Activated T-cell treated with anti-CD3 and anti-CD28 coated beads for 1 hour (primary cell): Measurements from ENCODE around the gene IMPDH2.

Source experiments
- DNase-seq: peaks from one replicate; pipeline ENCODE4 v3.0.0-alpha.2; 2020; ENCODE audit warnings: low read depth

The IMPDH2 gene

DNA sequence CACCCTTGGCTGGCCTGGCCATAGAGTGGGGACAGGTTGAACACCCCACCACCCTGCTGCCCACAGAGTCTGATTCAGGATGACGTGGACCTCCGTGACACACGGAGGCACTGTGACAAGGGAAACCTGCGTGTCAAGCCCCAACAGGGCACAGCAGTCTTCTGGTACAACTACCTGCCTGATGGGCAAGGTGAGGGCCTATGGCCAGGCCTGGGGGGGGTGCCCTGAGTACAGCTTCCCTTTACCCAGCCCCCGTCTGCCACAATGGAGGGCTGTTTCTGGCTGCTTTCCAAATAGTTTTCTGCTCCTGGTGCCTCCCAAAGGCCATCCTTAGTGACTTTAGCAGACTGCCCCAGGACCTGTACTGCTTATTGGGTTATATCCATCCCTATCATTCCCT, 23.2 kb downstream of the IMPDH2 start:
- no peak for DNase-seq

DNA sequence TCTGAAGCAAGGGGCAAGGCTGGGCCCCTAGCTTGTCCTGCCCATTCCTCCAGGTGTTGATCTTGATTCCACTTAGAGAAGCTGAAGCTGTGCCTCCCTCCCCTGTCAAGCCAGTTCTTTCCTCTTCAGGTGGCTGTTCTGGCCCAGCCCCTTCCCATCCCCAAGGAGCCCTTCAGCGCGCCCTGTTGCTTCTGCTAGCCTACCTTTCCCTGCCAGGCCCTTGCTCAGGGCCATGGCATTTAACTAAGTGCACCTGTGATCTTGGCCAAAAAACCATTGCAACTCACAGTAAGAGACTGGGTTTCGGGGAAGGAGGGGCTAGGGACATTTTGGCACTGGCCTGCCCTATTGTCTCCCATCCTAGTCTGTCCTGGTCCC, 23.9 kb downstream of the IMPDH2 start:
- no peak for DNase-seq

DNA sequence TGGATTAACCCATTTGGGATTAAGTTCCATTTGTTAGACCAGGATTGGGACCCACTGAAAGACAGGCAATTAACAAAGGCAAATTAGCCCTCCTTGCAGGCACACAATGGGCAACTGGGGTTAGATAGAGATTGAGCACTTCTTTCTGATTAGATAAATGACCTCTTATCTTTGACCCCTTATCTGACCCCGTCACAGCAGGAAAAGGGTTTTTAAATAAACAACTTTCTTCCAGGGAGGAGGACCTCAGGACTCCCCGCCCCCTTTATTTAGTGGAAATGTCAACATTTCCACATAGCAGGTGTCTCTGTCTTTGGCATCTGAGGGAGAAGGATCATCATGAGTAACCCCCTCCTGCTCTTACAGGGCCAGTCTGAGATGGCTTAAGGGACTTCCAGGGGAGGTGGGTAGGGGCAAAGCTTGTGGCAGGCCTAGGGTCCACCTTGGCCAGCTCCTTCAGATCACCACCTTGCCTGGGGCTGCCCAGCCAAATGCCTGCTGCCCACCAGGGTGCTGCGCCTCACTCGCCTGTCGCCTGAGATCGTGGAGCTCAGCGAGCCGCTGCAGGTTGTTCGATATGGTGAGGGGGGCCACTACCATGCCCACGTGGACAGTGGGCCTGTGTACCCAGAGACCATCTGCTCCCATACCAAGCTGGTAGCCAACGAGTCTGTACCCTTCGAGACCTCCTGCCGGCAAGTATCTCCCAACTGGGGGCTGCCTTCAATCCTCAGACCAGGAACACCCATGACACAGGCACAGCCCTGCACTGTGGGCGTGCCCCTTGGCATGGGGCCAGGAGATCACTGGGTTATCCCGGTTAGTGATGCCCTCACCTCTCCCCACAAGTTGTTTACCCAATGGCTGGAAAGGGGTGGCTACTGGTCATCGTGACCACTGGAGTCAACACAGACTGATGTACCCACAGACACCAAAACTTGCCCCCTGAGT, 24.6 kb downstream of the IMPDH2 start:
- no peak for DNase-seq

DNA sequence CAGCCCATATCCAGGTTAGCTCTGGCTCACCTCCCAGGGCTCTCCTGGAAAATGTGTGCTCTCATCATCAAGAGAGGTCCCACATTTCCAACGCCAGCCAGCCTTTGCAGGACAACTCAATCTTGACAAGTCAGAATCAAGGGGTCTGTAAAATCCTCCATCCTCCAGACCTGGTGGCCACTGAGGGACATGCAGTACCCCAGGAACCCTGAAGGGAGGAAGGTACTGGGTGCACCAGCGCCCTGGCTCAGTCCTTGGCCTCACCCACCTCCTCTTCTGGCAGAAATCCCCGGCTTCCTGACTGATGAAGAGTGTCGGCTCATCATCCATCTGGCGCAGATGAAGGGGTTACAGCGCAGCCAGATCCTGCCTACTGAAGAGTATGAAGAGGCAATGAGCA, 28.0 kb downstream of the IMPDH2 start:
- no peak for DNase-seq

DNA sequence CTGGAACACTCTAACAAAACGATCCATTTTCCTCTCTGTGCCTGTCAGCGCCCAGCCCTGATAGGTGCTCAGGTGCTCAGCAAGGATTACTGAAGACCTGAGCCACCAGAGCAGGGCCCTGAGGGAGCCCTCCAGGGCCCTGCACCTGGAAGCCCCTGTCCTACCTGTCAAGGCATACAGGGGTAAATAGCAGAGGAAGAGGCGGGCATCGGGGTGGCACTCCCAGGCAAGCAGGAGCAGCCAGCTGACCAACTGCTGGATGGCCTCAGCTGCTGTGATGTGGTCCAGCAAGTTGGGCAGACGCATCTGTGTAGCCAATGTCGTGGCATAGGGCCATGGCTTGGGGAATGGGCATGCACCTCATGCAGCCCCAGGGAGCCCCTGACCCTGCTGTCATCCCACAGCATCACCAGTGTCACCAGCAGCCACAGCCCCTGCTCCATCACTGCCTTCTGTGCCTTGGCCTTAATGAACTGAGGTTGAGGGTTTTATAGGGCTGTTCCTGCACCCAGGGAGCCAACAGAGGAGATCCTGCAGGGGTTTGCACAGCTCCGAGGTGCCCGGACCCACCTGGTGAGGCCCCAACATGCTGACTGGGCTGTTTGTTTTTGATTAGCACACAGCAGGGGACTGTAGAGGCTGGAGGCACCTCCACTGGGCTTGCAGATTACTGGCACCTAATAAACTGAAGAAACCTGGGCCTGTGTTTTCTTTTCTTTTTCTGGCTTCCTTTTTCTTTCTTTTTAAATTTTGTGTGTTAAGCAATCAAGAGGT, 29.9 kb downstream of the IMPDH2 start:
- no peak for DNase-seq

DNA sequence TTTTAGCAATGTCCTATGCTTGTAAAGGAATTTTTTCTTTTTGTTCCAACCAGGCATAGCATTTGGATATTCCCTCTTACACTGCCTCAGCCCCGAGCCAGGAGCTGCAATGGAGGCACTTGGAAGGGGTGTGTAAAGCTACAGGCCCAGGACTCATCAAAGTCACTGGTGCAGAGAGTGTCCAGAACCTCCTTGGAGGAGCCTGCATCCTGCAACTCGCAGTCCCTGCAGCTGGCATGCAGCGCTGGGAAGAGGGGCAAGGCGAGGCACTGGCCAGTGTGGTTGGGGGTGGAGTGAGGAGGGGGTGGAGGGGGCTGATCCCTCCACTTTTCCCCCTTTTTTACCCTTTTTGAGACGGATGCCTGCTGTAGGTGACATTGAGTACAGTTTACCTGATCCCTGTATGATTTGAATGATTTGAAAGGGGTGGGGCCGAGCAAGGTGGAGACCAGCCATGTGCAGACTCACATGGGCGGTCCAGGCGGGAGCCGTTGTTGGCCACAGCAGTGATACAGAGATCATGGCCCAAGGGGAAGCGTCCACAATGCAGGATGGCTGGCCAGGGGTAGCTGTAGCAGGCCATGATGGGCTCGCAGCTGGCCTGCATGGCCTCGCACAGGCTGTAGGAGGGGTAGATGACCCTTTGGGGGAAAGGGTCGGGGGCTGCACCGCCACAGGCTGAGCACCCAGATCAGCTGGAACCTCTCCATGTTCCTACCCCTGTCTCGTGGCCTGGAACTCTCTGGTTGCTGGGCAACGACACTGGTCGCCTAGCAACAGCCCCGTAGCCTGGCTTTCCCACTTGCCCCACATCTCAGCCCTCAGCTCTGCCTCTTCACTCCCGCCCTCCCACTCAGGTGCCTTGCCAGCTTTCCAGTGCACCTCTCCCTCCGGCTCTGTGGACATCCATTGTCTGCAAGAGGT, 31.2 kb downstream of the IMPDH2 start:
- DNase-seq: no peak

DNA sequence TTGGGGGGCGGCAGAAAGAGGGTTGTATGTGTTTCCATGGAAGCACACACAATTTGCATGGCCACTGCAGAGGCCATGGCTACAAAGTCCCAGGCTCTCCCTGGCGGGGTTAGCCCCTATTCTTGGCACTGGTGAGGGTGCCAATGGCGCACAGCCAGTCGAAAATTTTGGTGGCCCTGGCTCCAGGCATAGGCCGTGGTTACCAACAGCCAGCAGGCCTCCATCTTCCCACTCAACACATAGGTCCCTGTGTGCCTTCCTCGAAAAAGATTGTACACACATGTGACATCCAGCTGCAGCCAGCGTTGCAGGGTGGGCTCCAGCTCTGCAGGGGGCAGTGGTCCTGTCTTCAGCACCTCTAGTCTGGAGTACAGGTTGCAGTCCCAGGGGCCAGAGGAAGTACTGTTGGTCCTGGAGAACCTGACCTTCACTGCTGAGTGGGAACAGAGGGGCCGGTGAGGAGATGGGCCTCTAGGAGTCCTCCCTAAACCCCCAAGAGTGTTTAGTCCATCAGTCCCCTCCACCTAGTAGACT, 32.0 kb downstream of the IMPDH2 start:
- no peak for DNase-seq

DNA sequence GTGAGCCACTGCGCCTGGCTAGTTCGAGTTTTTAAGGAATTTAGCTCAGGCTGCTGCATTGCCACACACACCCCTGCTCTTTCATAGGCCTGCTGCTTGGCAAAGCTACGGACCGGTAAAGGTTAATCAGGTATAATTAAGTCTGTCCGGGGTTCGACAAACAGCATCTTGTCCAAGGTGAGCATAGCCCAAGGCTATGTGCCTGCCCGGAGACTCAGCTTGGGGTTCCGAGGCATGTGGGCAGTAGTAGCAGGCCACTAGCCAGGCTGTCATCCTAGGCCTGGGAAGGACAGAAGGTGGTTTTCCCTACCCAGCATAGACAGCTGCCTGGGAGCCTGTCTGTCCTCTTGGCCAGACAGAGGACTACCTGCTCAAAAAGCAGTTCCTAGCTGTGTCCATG, 32.6 kb downstream of the IMPDH2 start:
- no peak for DNase-seq

DNA sequence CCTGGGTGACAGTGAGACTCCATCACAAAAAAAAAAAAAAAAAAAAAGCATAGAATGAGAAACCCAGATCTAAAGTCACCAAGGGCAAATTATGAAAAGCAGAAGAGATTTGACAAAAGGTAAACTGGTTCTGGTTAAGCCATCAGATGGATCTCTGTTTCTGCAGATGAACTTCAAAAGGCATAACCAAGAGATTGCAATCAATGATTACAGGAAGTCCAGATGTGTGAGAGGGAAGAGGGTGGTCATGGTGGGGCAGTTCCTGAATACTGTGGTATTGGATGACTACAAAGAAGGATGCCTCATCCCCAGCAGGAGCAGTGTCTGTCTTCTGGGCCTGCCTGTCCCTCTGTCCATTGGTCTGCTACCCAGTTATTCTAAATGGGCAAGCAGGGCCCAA, 35.4 kb downstream of the IMPDH2 start:
- DNase-seq: no peak

DNA sequence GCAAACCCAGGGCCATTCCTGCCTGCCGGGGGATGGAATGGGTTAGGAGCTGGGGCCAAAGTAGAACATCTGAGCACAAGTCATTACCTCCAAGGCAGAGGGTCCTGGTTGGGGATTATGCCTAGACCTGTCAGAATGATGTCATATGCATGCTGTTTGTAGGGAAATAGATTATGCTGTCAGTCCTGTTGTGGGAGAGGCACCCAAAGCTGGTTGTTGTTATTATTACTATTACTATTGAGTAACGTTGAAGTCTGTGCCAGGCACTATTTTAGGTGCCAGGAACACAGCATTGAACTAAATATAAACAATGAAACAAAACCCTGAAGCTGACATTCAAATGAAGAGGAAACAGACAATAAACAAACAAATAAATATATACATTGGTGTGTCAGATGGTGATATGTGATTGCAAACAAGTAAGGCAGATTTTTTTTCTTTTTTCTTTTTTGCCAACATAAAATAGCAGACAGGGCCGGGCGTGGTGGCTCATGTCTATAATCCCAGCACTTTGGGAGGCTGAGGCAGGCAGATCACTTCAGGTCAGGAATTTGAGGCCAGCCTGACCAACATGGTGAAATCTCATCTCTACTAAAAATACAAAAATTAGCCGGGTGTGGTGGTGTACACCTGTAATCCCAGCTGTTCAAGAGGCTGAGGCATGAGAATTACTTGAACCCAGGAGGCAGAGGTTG, 37.2 kb downstream of the IMPDH2 start:
- no peak for DNase-seq

DNA sequence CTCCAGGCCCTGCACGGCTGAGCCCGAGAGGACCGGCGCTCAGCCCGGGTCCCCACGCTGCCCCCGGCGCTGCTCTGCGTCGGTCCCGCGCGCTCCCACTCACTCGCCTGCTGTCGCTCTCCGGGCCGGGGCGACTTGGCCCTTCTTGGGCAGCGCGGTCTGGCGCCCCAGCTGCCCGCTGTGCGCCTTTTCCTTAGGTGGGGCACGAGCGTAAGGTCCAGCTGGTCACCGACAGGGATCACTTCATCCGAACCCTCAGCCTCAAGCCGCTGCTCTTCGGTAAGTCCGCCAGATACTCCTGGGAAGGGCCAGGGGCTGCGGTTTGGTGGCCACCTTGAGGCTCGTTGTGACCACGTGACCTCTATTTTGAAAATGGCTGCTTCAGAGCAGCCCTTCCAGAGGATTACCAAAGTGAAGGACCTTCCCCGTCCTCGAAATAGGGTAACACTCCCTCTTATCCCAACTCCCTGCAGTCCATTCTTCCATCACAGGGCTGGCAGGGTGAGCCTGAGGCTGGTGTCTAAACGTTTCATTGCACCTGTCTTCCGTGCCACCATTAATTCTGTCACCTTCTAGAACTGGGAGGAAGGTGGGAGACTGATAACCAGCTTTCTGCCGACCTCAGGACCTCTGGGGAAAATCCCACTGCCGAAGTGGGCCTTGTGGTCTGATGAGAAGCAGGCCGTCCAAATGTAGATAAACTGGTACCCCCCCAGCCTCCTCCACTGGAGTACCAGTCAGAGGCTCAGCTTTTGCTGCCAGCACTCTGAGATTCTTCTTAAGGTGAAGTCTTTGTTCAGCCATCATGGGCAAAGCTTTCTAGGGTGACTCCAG, 38.3 kb downstream of the IMPDH2 start:
- no peak for DNase-seq

DNA sequence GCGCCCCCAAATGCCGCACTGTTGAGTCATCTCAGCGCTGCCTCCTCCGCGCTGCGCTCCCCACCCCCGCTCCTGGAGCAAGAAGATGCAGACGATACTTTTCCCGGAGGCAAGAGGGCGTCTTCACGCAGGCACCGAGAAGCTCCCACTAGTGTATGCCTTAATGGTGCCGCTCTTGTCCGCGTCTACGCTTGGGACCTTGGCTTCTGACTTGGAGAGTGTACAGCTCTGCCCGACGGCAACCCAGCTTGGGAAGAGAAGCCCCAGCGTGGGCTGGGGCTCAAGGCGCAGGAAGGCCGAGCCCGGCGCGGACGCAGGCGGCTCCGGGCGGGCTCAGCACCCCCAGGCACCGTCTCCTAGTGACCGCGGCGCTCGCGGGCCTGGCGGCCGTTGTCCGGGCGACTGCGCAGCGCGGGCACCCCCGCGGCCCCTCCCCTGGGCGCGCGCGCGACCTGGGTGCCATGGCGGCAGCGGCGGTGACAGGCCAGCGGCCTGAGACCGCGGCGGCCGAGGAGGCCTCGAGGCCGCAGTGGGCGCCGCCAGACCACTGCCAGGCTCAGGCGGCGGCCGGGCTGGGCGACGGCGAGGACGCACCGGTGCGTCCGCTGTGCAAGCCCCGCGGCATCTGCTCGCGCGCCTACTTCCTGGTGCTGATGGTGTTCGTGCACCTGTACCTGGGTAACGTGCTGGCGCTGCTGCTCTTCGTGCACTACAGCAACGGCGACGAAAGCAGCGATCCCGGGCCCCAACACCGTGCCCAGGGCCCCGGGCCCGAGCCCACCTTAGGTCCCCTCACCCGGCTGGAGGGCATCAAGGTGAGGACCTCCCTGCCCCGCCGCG, 39.2 kb downstream of the IMPDH2 start, which contains the start of gene P4HTM:
Gene P4HTM (plus strand): TSS at position 446 of the 840 bp plus-strand sequence. CDS start 16 bp downstream, at position 462.
- DNase-seq: peak; percentile 69

DNA sequence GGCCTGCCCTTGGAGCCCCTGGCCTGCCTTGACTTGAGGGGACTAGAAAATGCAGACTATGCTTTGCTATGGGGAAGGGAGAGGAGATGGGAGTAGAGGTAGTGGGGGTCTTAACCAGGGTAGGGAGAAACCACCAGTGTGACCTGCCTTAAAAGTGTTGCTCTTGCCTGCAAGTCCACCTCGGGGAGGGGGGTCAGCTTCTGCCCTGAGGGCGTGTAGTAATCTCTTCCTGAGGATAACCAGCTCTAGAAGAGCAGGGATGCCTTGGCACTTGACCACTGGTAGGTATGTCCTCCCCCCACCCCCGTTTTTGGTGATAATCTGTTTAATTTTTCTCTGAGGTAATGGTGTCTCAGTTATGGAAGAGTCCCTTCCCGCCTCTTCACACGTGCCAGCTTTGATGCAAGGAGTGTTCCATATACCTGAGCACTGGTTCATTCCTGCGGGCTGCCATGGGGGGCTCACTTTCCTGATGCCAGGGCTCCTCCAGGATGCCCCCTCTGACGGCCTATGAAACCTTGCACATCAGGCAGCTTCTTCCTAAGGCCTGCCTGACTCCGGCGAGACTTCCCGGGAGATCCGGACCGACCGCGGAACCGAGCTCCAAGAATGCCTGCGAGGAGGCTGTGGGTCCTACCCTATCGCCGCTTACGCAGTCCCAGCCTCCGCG, 39.9 kb downstream of the IMPDH2 start:
- no peak for DNase-seq

DNA sequence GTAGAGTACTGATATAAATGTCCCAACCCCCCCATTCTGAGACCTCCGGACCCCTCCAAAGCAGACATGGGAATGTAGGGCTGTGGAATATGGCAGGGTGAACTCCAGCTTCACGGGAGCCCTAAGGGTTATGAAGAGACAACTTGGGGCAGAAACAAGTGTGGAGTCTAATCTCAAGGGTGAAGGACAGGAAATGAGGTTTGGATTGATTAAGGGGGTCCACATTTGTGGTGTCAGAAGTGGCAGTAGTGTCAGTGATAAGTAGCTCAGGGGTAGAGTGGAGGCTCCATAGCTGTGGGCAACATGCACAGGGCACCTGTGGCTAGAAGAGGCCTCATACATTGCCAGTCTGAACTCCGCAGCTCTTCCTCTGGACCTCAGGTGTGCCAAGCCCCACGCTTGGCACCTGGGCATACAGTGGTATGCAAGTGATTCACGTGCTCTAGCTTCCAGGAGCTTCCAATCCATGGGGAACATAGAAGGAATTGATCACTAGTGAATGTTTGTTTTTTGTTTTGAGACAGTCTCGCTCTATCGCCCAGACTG, 43.3 kb downstream of the IMPDH2 start:
- DNase-seq: no peak

DNA sequence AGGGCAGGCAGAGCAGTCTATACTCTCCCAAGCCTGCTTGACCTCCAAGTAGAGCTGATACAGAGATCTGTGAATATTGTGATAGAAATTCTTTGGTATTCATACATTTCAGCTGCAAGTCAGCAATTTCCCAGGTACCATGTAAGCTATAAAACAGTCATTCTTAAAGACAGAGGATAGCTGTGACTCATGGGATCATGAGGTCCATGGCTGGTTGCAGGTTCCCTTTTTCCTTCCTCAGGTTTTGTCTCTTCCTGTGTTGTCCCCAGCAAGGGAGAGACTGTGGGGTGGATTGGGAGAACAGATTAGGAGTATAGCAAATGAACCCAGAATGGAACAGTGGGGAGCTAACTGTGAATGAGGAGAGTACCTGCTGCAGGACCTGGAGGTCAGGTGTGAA, 44.5 kb downstream of the IMPDH2 start:
- no peak for DNase-seq

DNA sequence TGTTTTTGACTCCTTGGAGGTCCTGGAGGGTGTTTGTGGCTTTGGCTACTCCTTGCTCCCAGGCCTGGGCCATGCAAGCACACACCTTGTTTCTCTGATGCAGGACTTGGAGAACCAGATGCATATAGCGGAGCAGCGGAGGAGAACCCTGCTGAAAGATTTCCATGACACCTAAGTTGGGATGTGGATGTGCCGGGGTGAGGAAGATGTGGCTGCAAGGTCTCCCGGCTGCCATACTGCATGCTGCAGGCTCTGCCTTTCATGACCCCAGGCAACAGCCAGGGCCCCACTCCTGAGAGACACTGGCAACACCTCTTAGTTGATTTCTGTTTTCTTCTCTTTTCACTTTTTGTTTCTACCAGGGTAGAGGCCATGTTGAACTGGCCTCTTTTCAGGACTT, 46.1 kb downstream of the IMPDH2 start:
- DNase-seq: no peak

DNA sequence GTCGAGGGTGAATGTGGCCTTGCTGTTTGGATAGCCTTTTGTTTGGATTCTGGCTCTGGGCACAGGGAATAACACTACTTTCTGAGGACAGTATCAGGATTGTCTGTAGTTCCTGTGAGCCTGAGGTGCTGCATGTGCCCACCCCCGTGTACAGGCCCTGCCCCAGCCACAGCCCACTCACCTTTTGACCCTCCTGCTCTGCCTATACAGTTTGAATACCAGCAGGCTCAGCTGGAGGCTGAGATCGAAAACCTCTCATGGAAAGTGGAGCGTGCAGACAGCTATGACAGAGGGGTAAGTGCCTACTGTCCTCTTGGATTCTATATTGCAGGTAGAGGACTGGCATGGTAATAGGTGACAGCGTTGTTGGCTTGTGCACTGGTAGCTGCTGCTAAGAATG, 46.5 kb downstream of the IMPDH2 start:
- DNase-seq: no peak

DNA sequence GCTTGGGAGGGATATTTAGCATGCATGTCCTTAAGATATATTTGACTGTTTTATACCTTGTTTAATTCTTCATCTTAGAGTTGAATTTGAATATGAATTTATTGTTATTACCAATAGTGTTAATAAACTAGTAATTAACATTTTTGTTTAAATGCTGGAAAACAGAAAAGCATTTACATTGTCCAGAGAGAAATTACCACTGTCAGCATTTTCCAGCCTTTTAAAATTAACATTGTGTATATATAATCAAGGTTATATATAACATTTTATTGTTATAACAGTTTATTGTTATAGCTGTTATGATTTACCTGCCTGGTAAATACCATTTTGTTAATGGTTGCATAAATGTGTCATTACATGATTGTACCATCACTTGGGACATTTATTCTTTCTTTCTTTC, 47.2 kb downstream of the IMPDH2 start:
- no peak for DNase-seq
